ENCODE results near the gene EFNB3.

EFNB3 gene

DNA sequence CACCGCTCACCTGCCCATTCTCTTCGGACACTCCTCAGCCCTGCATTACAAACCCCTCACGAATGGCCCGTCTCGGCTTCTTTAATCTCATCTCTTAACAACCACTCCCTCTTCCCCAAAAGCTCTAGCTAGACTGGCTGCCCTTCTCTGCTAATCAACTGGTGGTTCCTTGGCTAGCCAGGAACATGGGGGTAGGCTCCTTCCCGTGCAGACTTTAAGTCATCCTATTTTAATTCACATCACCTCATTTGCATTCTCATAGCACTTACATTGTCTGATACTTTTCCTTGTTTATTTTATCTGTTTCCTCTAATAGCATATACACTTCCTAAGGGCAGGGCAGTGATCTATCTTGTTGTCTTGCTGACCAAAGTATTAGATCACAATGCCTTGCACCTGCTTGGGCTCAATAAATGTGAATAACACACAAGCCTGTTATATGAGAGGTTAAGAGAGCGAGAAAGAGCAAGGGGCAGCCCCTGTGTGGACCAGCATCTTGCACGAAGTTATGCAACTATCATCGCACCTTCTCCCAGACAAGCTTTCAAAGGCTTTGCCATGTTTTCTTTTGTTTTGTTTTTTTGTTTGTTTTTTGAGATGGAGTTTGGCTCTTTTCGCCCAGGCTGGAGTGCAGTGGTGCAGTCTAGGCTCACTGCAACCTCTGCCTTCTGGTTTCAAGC is 27.5 kb upstream of the EFNB3 start:
- H3K79me1 ChIP-seq (ENCODE audit: low read depth, low read length), result peaks cover 9% of the 10 kb centered on the region
- H4K91ac ChIP-seq (ENCODE audit: low read depth, low read length, poor library complexity), result no peak overlapping the region
- H3K9me3 ChIP-seq (replicated peaks in 1 of 2; ENCODE audit: control insufficient read depth in 2 of 2, insufficient read depth in 1 of 2, low read depth in 1 of 2, low read length in 2 of 2), result peaks cover 16 to 29% of the 10 kb centered on the region in 2 donors
- no peak overlapping the region for H2BK15ac ChIP-seq (ENCODE audit: low read length)
- no peak overlapping the region for H3K14ac ChIP-seq (ENCODE audit: low read length)
- no peak overlapping the region for H3K4me2 ChIP-seq (ENCODE audit: insufficient read depth, low read length, poor library complexity, severe bottlenecking)
- no peak overlapping the region for H3K23ac ChIP-seq (ENCODE audit: low read depth, low read length, poor library complexity)
- H2AFZ ChIP-seq (ENCODE audit: low read length), result no peak overlapping the region
- H4K8ac ChIP-seq (ENCODE audit: low read depth, low read length), result no peak overlapping the region
- peaks cover 24 to 67% of the 10 kb centered on the region in 2 donors for H3K36me3 ChIP-seq (replicated peaks in 1 of 2; ENCODE audit: control insufficient read depth in 2 of 2, insufficient read depth in 2 of 2, low read length in 2 of 2)
- DNase-seq (ENCODE audit: low spot score), result no peak
- H3K4ac ChIP-seq (ENCODE audit: low read length), result no peak overlapping the region
- no CpG with 5 or more reads among the region's 10 CpGs for WGBS, 2 donors (ENCODE audit: extremely low coverage in 2 of 2, insufficient read length in 2 of 2, insufficient replicate concordance in 1 of 2)
- no peak overlapping the region for H2BK120ac ChIP-seq (ENCODE audit: low read depth, low read length)
- no peak overlapping the region for H2BK5ac ChIP-seq (ENCODE audit: low read length)
- no peak overlapping the region for H3K27ac ChIP-seq (replicated peaks; ENCODE audit: low read length)
- H3K9ac ChIP-seq (ENCODE audit: low read depth, low read length, poor library complexity), result no peak overlapping the region
- H2BK12ac ChIP-seq (ENCODE audit: low read length), result no peak overlapping the region
- no peaks in the 10 kb centered on the region for H3K27me3 ChIP-seq (ENCODE audit: control insufficient read depth in 3 of 3, insufficient read depth in 3 of 3, low read depth in 1 of 3, low read length in 3 of 3)
- H3K4me3 ChIP-seq (ENCODE audit: low read length in 2 of 2), result no peak overlapping the region
- H3K4me1 ChIP-seq (ENCODE audit: control insufficient read depth in 2 of 2, insufficient read depth in 1 of 2, low read depth in 1 of 2, low read length in 2 of 2), result peaks cover 0 to 8% of the 10 kb centered on the region in 2 donors
- H2AK5ac ChIP-seq (ENCODE audit: low read depth, low read length), result no peak overlapping the region
- H3K18ac ChIP-seq (ENCODE audit: low read length), result no peak overlapping the region

DNA sequence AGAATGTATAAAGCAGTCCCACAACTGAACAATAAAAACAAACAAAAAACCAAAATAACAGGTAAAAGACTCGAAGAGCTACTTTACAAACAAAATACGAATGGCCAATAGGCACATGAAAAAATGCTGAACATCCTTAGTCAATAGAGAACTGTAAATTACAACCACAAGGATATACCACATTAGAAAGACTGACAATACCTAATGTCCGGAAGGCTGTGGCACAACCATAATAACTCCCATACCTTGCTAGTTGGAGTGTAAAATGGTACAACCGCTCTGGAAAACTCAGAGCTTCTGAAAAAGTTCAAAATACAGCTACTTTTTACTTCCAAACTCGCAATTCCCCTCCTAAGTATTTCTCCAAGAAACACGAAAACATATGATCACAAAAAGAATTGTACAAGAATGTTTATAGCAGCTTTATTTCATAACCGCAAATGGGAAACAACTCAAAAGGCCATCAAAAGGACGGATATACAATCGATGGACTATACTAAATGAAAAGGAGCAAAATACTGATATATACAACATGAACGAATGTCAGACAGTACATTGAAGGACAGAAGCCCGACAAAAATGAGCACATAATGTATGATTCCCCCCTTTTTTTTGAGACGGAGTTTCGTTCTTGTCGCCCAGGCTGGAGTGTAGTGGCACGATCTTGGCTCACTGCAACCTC is 20.0 kb upstream of the EFNB3 start:
- H3K18ac ChIP-seq (ENCODE audit: low read length), result no peak overlapping the region
- H3K14ac ChIP-seq (ENCODE audit: low read length), result no peak overlapping the region
- peak overlapping the region; percentile 92 for H2BK120ac ChIP-seq (ENCODE audit: low read depth, low read length)
- H2BK5ac ChIP-seq (ENCODE audit: low read length), result peak overlapping the region; percentile 76
- peaks cover under 1 to 36% of the 10 kb centered on the region in 2 donors for H3K36me3 ChIP-seq (replicated peaks in 1 of 2; ENCODE audit: control insufficient read depth in 2 of 2, insufficient read depth in 2 of 2, low read length in 2 of 2)
- H3K9me3 ChIP-seq (replicated peaks in 1 of 2; ENCODE audit: control insufficient read depth in 2 of 2, insufficient read depth in 1 of 2, low read depth in 1 of 2, low read length in 2 of 2), result no peaks in the 10 kb centered on the region
- H3K4me1 ChIP-seq (ENCODE audit: control insufficient read depth in 2 of 2, insufficient read depth in 1 of 2, low read depth in 1 of 2, low read length in 2 of 2), result peaks cover 5 to 13% of the 10 kb centered on the region in 2 donors
- DNase-seq (ENCODE audit: low spot score), result no peak
- H4K91ac ChIP-seq (ENCODE audit: low read depth, low read length, poor library complexity), result no peak overlapping the region
- no peak overlapping the region for H2BK15ac ChIP-seq (ENCODE audit: low read length)
- H3K23ac ChIP-seq (ENCODE audit: low read depth, low read length, poor library complexity), result no peak overlapping the region
- no peak overlapping the region for H3K27ac ChIP-seq (replicated peaks; ENCODE audit: low read length)
- no peak overlapping the region for H3K9ac ChIP-seq (ENCODE audit: low read depth, low read length, poor library complexity)
- WGBS, 2 donors (ENCODE audit: extremely low coverage in 2 of 2, insufficient read length in 2 of 2, insufficient replicate concordance in 1 of 2), result 100% methylated on average over 2 of the region's 15 CpGs; no CpG with 5 or more reads in 1 of the 2 donors
- H4K8ac ChIP-seq (ENCODE audit: low read depth, low read length), result no peak overlapping the region
- peak overlapping the region; percentile 88 to 92 for H3K4me3 ChIP-seq (ENCODE audit: low read length in 2 of 2)
- no peak overlapping the region for H2AFZ ChIP-seq (ENCODE audit: low read length)
- peak overlapping the region; percentile 48 for H3K4me2 ChIP-seq (ENCODE audit: insufficient read depth, low read length, poor library complexity, severe bottlenecking)
- no peak overlapping the region for H3K4ac ChIP-seq (ENCODE audit: low read length)
- H2BK12ac ChIP-seq (ENCODE audit: low read length), result no peak overlapping the region
- no peaks in the 10 kb centered on the region for H3K27me3 ChIP-seq (ENCODE audit: control insufficient read depth in 3 of 3, insufficient read depth in 3 of 3, low read depth in 1 of 3, low read length in 3 of 3)
- peaks cover 2% of the 10 kb centered on the region for H3K79me1 ChIP-seq (ENCODE audit: low read depth, low read length)
- no peak overlapping the region for H2AK5ac ChIP-seq (ENCODE audit: low read depth, low read length)

DNA sequence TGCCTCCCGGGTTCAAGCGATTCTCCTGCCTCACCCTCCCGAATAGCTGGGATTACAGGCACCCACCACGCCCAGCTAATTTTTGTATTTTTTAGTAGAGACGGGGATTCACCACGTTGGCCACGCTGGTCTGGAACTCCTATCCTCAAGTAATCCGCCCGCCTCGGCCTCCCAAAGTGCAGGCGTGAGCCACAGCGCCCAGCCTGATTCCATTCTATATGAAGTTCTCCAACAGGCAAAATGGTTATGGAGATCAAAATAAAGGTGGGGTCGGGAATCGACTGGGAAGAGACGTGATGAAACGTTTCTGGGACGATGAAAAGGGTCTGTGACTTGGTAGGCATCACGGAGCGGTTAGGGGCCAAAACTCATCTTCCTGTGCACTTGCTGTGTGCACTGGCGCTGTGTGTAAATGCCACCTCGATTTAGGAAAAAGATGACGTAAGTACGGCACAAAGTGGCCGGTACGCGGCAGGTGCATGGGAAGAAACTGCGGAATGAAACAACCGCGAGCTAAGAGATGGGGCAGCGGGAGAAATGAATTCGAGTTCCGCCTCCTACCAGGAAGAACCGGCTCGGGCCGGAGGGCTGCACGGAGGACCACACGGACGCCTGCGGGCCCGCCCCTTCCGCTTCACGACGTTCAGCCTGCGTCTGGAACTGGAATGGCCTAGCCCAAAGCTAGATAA is 19.3 kb upstream of the EFNB3 start:
- Histone ChIP-seq H3K36me3 (replicated peaks in 1 of 2; ENCODE audit: control insufficient read depth in 2 of 2, insufficient read depth in 2 of 2, low read length in 2 of 2) (peaks cover 4 to 40% of the 10 kb centered on the region in 2 donors), H3K4me3 (ENCODE audit: low read length in 2 of 2) (peak overlapping the region; percentile 88 to 92), H3K23ac (ENCODE audit: low read depth, low read length, poor library complexity) (peak overlapping the region; percentile 97), H4K8ac (ENCODE audit: low read depth, low read length) (no peak overlapping the region), H2AFZ (ENCODE audit: low read length) (no peak overlapping the region), H2AK5ac (ENCODE audit: low read depth, low read length) (peak overlapping the region; percentile 86), H3K27me3 (ENCODE audit: control insufficient read depth in 3 of 3, insufficient read depth in 3 of 3, low read depth in 1 of 3, low read length in 3 of 3) (no peaks in the 10 kb centered on the region), H3K14ac (ENCODE audit: low read length) (peak overlapping the region; percentile 28), H2BK120ac (ENCODE audit: low read depth, low read length) (peak overlapping the region; percentile 92), H3K4me2 (ENCODE audit: insufficient read depth, low read length, poor library complexity, severe bottlenecking) (peak overlapping the region; percentile 92), H2BK5ac (ENCODE audit: low read length) (peak overlapping the region; percentile 76), H3K27ac (replicated peaks; ENCODE audit: low read length) (peak overlapping the region; percentile 96), H4K91ac (ENCODE audit: low read depth, low read length, poor library complexity) (peak overlapping the region; percentile 60), H3K4ac (ENCODE audit: low read length) (no peak overlapping the region), H3K79me1 (ENCODE audit: low read depth, low read length) (peaks cover 2% of the 10 kb centered on the region), H2BK15ac (ENCODE audit: low read length) (peak overlapping the region; percentile 25), H3K18ac (ENCODE audit: low read length) (peak overlapping the region; percentile 86), H3K9ac (ENCODE audit: low read depth, low read length, poor library complexity) (peak overlapping the region; percentile 94), H3K4me1 (ENCODE audit: control insufficient read depth in 2 of 2, insufficient read depth in 1 of 2, low read depth in 1 of 2, low read length in 2 of 2) (peaks cover 5 to 13% of the 10 kb centered on the region in 2 donors), H2BK12ac (ENCODE audit: low read length) (no peak overlapping the region), H3K9me3 (replicated peaks in 1 of 2; ENCODE audit: control insufficient read depth in 2 of 2, insufficient read depth in 1 of 2, low read depth in 1 of 2, low read length in 2 of 2) (no peaks in the 10 kb centered on the region)
- DNase-seq (ENCODE audit: low spot score), result no peak
- no CpG with 5 or more reads among the region's 44 CpGs for WGBS, 2 donors (ENCODE audit: extremely low coverage in 2 of 2, insufficient read length in 2 of 2, insufficient replicate concordance in 1 of 2)

Data from neuronal stem cell (in vitro differentiated cells).